Measurements from ENCODE around the gene S100A1. TPM values are rescaled to one million over a fixed set of nuclear protein-coding genes. Genes with fewer than 3 reads are reported as not detected.
"Not testable (repeated sequence)": the region's sequence is repeated elsewhere in the genome, so short reads cannot be mapped to it uniquely, and the experiment has no call there.

S100A1 gene
- total RNA-seq, 1 donor from 2014 or later: 1.2 TPM

DNA sequence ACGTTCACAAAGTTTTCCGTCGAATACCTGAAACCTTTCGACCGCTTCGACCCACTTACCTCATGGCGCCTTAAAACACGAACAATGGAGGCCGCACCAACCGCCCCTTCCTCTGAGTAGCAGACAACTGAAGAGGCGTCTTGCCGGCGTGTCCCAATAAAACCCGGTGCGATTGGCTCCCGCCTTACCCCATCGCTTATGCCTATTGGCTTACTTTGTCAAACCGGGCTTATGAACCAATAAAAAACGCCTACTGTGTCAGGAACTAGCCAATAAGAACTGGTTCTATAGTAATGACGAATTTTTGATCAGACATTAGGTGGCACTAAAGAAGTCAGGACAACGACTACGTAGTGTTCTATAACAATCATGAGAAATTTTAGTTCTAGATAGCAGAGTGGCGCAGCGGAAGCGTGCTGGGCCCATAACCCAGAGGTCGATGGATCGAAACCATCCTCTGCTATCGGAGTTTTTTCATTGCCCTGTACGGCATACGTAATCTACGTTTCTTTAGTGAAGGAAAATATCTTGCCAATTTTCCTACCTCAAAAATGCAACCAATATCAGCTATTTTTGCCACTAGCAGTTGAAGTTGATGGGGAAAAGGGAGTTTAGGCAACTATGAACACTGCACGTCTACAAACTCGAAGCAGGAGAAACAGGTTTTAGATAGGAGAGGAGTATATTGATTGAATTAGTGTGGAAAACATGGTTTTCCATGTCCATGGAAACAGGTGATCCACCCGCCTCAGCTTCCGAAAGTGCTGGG is 42.8 kb downstream of the S100A1 start, which contains the start of gene ILF2:
Gene ILF2 (minus strand): TSS at position 135 of the 769 bp plus-strand sequence. CDS start 71 bp downstream, at position 64.
- H3K27me3 Mint-ChIP-seq (ENCODE audit: low read depth): no peaks in the 10 kb centered on the region
- H3K4me3 Mint-ChIP-seq (ENCODE audit: unreplicated experiment): no peak within 1 kb of the TSS
- TF ChIP-seq, protein P1, sequence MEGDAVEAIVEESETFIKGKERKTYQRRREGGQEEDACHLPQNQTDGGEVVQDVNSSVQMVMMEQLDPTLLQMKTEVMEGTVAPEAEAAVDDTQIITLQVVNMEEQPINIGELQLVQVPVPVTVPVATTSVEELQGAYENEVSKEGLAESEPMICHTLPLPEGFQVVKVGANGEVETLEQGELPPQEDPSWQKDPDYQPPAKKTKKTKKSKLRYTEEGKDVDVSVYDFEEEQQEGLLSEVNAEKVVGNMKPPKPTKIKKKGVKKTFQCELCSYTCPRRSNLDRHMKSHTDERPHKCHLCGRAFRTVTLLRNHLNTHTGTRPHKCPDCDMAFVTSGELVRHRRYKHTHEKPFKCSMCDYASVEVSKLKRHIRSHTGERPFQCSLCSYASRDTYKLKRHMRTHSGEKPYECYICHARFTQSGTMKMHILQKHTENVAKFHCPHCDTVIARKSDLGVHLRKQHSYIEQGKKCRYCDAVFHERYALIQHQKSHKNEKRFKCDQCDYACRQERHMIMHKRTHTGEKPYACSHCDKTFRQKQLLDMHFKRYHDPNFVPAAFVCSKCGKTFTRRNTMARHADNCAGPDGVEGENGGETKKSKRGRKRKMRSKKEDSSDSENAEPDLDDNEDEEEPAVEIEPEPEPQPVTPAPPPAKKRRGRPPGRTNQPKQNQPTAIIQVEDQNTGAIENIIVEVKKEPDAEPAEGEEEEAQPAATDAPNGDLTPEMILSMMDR (IDR thresholded peaks at IDR 0.05): peak; percentile 70
- peaks cover 14% of the 10 kb centered on the region for H3K36me3 Mint-ChIP-seq (ENCODE audit: low read depth)
- DNase-seq (ENCODE audit: low spot score): peak; percentile 95
- H3K9me3 Mint-ChIP-seq (ENCODE audit: low read depth): no peaks in the 10 kb centered on the region
- peaks cover 23% of the 10 kb centered on the region for H3K4me1 Mint-ChIP-seq (ENCODE audit: low read depth)
- H3K27ac Mint-ChIP-seq (ENCODE audit: unreplicated experiment): no peak within 1 kb of the TSS

DNA sequence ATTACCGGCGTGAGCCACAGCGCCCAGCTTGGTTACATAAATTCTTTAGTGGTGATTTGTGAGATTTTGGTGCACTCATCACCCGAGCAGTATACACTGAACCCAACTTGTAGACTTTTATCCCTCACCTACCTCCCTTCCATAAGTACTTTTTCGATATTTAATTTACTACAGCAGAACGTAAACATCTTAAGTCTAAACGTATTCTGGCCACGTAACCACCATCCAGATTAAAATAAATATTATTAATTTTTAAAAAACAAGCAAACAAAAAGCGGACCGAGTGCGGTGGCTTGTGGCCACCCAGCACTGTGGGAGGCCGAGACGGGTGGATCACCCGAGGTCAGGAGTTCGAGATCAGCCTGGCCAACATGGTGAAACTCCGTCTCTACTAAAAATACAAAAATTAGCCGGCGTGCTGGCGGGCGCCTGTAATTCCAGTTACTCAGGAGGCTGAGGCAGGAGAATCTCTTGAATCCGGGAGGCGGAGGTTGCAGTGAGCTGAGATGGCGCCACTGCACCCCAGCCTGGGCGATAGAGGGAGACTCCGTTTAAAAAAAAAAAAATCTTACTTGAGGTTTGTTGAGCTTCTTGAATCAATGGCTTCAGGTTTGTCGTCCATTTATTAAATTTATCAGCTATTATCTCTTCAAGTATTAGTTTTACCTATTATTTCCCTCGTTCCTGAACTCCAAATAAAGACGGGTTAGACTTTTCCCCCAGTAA is 43.6 kb downstream of the S100A1 start:
- TF ChIP-seq, protein P1 (IDR thresholded peaks at IDR 0.05): peak; percentile 63
- not testable (repeated sequence) for H3K9me3 Mint-ChIP-seq (ENCODE audit: low read depth); H3K4me3 Mint-ChIP-seq (ENCODE audit: unreplicated experiment); H3K27me3 Mint-ChIP-seq (ENCODE audit: low read depth); DNase-seq (ENCODE audit: low spot score); H3K27ac Mint-ChIP-seq (ENCODE audit: unreplicated experiment)
- Mint-ChIP-seq H3K4me1 (ENCODE audit: low read depth) (peaks cover 23% of the 10 kb centered on the region), H3K36me3 (ENCODE audit: low read depth) (peaks cover 14% of the 10 kb centered on the region)

DNA sequence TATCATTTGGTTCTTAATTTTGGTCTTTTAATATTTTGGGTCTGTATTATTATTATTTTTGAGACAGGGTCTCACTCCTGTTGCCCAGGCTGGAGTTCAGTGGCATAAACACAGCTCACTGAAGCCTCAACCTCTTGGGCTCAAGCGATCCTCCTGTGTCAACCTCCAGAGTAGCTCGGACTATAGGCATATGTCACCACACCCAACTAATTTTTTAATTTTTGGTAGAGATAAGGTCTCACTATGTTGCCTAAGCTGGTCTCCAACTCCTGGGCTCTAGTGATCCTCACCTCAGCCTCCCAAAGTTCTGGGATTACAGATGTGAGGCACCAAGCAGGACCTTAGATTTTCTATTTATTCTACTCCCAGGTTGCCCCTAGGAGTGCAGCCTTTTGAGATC is 45.3 kb downstream of the S100A1 start:
- Mint-ChIP-seq H3K9me3 (ENCODE audit: low read depth) (no peaks in the 10 kb centered on the region), H3K27me3 (ENCODE audit: low read depth) (peaks cover 7% of the 10 kb centered on the region), H3K27ac (ENCODE audit: unreplicated experiment) (no peak overlapping the region), H3K36me3 (ENCODE audit: low read depth) (no peaks in the 10 kb centered on the region), H3K4me1 (ENCODE audit: low read depth) (peaks cover 26% of the 10 kb centered on the region), H3K4me3 (ENCODE audit: unreplicated experiment) (no peak overlapping the region)
- DNase-seq (ENCODE audit: low spot score): no peak
- TF ChIP-seq, protein P1 (IDR thresholded peaks at IDR 0.05): no peak

DNA sequence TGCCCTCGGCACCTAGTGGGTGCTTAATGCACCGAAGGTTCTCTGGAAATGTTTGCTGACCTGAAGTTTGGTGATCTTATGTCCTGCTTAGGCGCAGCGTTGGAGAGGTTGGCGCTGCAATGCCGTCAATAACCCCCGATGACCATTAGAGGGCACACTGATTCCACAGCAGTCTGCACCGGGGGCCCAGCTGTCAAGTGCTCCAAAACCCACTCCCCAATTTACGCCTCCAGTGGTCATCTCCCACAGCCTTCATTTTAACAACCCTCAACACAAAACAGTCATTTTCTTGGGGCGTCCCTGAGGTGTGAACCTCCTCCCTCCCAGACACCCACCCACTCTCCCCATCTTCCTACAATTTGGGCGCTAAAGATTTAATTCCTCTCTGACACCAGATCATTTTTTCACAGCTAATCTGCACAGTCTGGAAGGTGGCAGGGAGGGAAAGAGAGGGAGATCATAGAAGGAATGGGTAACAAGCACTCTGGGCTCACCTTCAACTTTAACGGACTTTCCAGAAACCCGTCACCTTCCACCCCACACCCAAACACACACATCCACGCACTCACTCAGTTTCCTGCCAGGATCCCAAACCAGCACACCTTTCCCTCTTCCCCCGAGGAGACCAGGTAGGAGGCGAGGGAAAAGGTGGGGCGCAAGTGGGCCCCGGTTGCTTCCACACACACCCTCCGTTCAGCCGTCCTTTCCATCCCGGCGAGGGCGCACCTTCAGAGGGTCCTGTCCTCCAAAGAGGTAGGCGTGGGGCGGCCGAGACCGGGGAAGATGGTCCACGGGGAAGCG is 49.7 kb downstream of the S100A1 start:
- TF ChIP-seq, protein P1 (IDR thresholded peaks at IDR 0.05): peak; percentile 94
- DNase-seq (ENCODE audit: low spot score): no peak
- Mint-ChIP-seq H3K27me3 (ENCODE audit: low read depth) (peaks cover 33% of the 10 kb centered on the region), H3K4me1 (ENCODE audit: low read depth) (peaks cover 18% of the 10 kb centered on the region), H3K4me3 (ENCODE audit: unreplicated experiment) (peak overlapping the region; percentile 72), H3K9me3 (ENCODE audit: low read depth) (no peaks in the 10 kb centered on the region), H3K36me3 (ENCODE audit: low read depth) (no peaks in the 10 kb centered on the region), H3K27ac (ENCODE audit: unreplicated experiment) (no peak overlapping the region)
